HCT116 (cell line): ENCODE data around the gene SEM1. TPM values are rescaled to one million over a fixed set of nuclear protein-coding genes. Genes with fewer than 3 reads are reported as not detected.

Experiments used
- ATAC-seq: fragments of 200-7000 bp; cut with Tn5 transposase; 2 replicates; pipeline ENCODE4 v1.9.1; 2020; ENCODE audit warnings: mild to moderate bottlenecking, moderate library complexity
- BruUV-seq: library from RNA; stranded (reverse); fragments of 400-500 nt; replicated peaks from 2 replicates; lab custom pipeline; 2021; lab: Mats Ljungman, UMichigan
- CTCF ChIA-PET: fragments of 300-600 bp; sonication (Branson Sonifier 250); formaldehyde crosslinking; loops from one replicate; lab custom pipeline; 2021; ENCODE audit warnings: antibody characterized with exemption; lab: Charles Lee
- POLR2A ChIA-PET: fragments of 300-600, 350-600 bp; sonication (Branson Sonifier 250); formaldehyde crosslinking; loops from one replicate; lab custom pipeline; 2021; ENCODE audit warnings: antibody characterized with exemption; lab: Charles Lee
- RAD21 ChIA-PET, 2 experiments: fragments of 300-600 bp; sonication (Branson Sonifier 250); formaldehyde crosslinking; loops; one replicate each; lab custom pipeline; 2023; ENCODE audit warnings: low total read pairs in 2 of 2; ENCODE audit not compliant: uncharacterized antibody in 2 of 2, unreplicated experiment in 2 of 2, low non-redundant PET in 1 of 2; lab: Charles Lee
- DNase-seq: peaks from one replicate; pipeline ENCODE4 v3.0.0-alpha.2; 2010; ENCODE audit warnings: low read depth, low spot score
- H2AFZ ChIP-seq: fragments of 200-600 bp; shearing (Covaris generic), sonication (generic); 2 replicates; pipeline ENCODE4 v1.6.1; 2017; ENCODE audit warnings: low read depth, mixed run types, mixed read lengths, antibody characterized with exemption, low read length; ENCODE audit not compliant: poor library complexity, severe bottlenecking
- H3K27ac ChIP-seq: 2 replicates; pipeline ENCODE4 v1.5.1; 2012; ENCODE audit warnings: low read depth, low read length
- H3K27me3 ChIP-seq: fragments of 200-600 bp; sonication (generic); 2 replicates; pipeline ENCODE4 v1.6.1; 2016; ENCODE audit warnings: mixed run types, low read length, mixed read lengths; ENCODE audit not compliant: insufficient read depth
- H3K36me3 ChIP-seq, 2 experiments: fragments of 200-500 bp in 1 of 2; fragments of 200-600 bp in 1 of 2; sonication (Bioruptor generic) in 1 of 2; sonication (generic) in 1 of 2; 2 replicates each; pipeline versions ENCODE4 v1.5.1 to v1.6.1; 2014 to 2016; ENCODE audit warnings: low read length in 2 of 2, inconsistent platforms in 1 of 2, mixed read lengths in 1 of 2, mixed run types in 1 of 2; ENCODE audit not compliant: insufficient read depth in 2 of 2, control insufficient read depth in 1 of 2
- H3K4me1 ChIP-seq, 2 experiments: fragments of 200-600 bp in 1 of 2; sonication (generic) in 1 of 2; 2 replicates each; pipeline versions ENCODE4 v1.5.1 to v1.6.1; 2012 to 2017; ENCODE audit warnings: low read length in 2 of 2, inconsistent platforms in 1 of 2, mild to moderate bottlenecking in 1 of 2, mixed read lengths in 1 of 2, mixed run types in 1 of 2, moderate library complexity in 1 of 2; ENCODE audit not compliant: insufficient read depth in 2 of 2, control insufficient read depth in 1 of 2
- H3K4me2 ChIP-seq: fragments of 200-600 bp; sonication (generic); 2 replicates; pipeline ENCODE4 v1.6.1; 2017; ENCODE audit warnings: mixed run types, low read length, mixed read lengths
- H3K4me3 ChIP-seq, 2 experiments: fragments of 200-600 bp in 1 of 2; sonication (generic) in 1 of 2; replicated peaks in 1 of 2; 2 replicates each; pipeline ENCODE4 v1.5.1; 2011 to 2016; ENCODE audit warnings: low read length in 2 of 2, control low read depth in 1 of 2, low read depth in 1 of 2, mild to moderate bottlenecking in 1 of 2, mixed read lengths in 1 of 2, mixed run types in 1 of 2
- H3K79me2 ChIP-seq: fragments of 200-600 bp; sonication (generic); 2 replicates; pipeline ENCODE4 v1.6.1; 2017; ENCODE audit warnings: mild to moderate bottlenecking, mixed run types, low read length, moderate library complexity, mixed read lengths; ENCODE audit not compliant: insufficient read depth
- H3K9ac ChIP-seq: fragments of 200-600 bp; sonication (generic); 2 replicates; pipeline ENCODE4 v1.6.1; 2016; ENCODE audit warnings: low read length, mixed read lengths
- H3K9me2 ChIP-seq: fragments of 200-600 bp; sonication (generic), shearing (Covaris generic); 2 replicates; pipeline ENCODE4 v1.6.1; 2017; ENCODE audit warnings: mixed run types, mild to moderate bottlenecking, moderate library complexity; ENCODE audit not compliant: insufficient read depth
- H3K9me3 ChIP-seq, 2 experiments: fragments of 200-500 bp in 1 of 2; fragments of 200-600 bp in 1 of 2; sonication (Bioruptor generic) in 1 of 2; sonication (generic) in 1 of 2; 2 replicates each; pipeline ENCODE4 v1.6.1; 2014 to 2017; ENCODE audit warnings: low read length in 2 of 2, mixed read lengths in 2 of 2, inconsistent platforms in 1 of 2, low read depth in 1 of 2, mild to moderate bottlenecking in 1 of 2, mixed run types in 1 of 2, moderate library complexity in 1 of 2; ENCODE audit not compliant: control insufficient read depth in 1 of 2, insufficient read depth in 1 of 2
- H4K20me1 ChIP-seq: fragments of 200-600 bp; sonication (generic), shearing (Covaris generic); 2 replicates; pipeline ENCODE4 v1.6.1; 2017; ENCODE audit warnings: mixed run types, mild to moderate bottlenecking, moderate library complexity; ENCODE audit not compliant: insufficient read depth
- ATF3 ChIP-seq: IDR thresholded peaks from 2 replicates; pipeline ENCODE4 v1.6.1; 2012
- CBX3 ChIP-seq: IDR thresholded peaks from 2 replicates; pipeline ENCODE4 v1.6.1; 2012; ENCODE audit warnings: low read depth
- CEBPB ChIP-seq: IDR thresholded peaks from 2 replicates; pipeline ENCODE4 v1.6.1; 2012; ENCODE audit warnings: low read depth
- CTCF ChIP-seq, 3 experiments: fragments of 200-600 bp in 1 of 3; sonication (generic) in 1 of 3; IDR thresholded peaks in 2 of 3; conservative IDR thresholded peaks in 1 of 3; 2 replicates each; pipeline ENCODE4 v1.5.1; 2012 to 2017; ENCODE audit warnings: low read depth in 2 of 3, low read length in 2 of 3, antibody characterized with exemption in 1 of 3, borderline replicate concordance in 1 of 3, control low read depth in 1 of 3, mild to moderate bottlenecking in 1 of 3, mixed read lengths in 1 of 3, mixed run types in 1 of 3, moderate library complexity in 1 of 3; ENCODE audit not compliant: insufficient read depth in 1 of 3
- EGR1 ChIP-seq: IDR thresholded peaks from 2 replicates; pipeline ENCODE4 v1.6.1; 2012; ENCODE audit warnings: low read depth
- EZH2 ChIP-seq: fragments of 200-600 bp; sonication (generic); IDR thresholded peaks from 2 replicates; pipeline ENCODE4 v1.6.1; 2017; ENCODE audit warnings: antibody characterized with exemption, mixed run types
- EZH2phosphoT487 ChIP-seq: fragments of 200-600 bp; IDR thresholded peaks from 2 replicates; pipeline ENCODE4 v1.6.1; 2018; ENCODE audit warnings: antibody characterized with exemption, borderline replicate concordance
- FOSL1 ChIP-seq: IDR thresholded peaks from 2 replicates; pipeline ENCODE4 v1.6.1; 2012; ENCODE audit warnings: low read depth
- JUND ChIP-seq: IDR thresholded peaks from 2 replicates; pipeline ENCODE4 v1.6.1; 2012
- MAX ChIP-seq: IDR thresholded peaks from 2 replicates; pipeline ENCODE4 v1.6.1; 2012
- POLR2A ChIP-seq: IDR thresholded peaks from 2 replicates; pipeline ENCODE4 v1.7.0; 2011; ENCODE audit warnings: borderline replicate concordance; ENCODE audit not compliant: insufficient read depth, insufficient read length; ENCODE audit errors: extremely low read depth
- POLR2AphosphoS5 ChIP-seq: IDR thresholded peaks from 2 replicates; pipeline ENCODE4 v1.6.1; 2011; ENCODE audit warnings: mild to moderate bottlenecking, low read depth, low read length, moderate library complexity
- RAD21 ChIP-seq: IDR thresholded peaks from 2 replicates; pipeline ENCODE4 v1.6.1; 2012; ENCODE audit warnings: low read depth, mild to moderate bottlenecking
- REST ChIP-seq: IDR thresholded peaks from 2 replicates; pipeline ENCODE4 v1.6.1; 2012; ENCODE audit warnings: low read depth
- SP1 ChIP-seq: IDR thresholded peaks from 2 replicates; pipeline ENCODE4 v1.6.1; 2012; ENCODE audit warnings: low read depth
- SRF ChIP-seq: IDR thresholded peaks from 2 replicates; pipeline ENCODE4 v1.6.1; 2012; ENCODE audit warnings: low read depth
- YY1 ChIP-seq: IDR thresholded peaks from 2 replicates; pipeline ENCODE4 v1.6.1; 2011; ENCODE audit warnings: low read length, low read depth, moderate library complexity, mild to moderate bottlenecking; ENCODE audit not compliant: insufficient replicate concordance; ENCODE audit errors: extremely low read depth
- ZBTB33 ChIP-seq: IDR thresholded peaks from 2 replicates; pipeline ENCODE4 v1.6.1; 2011; ENCODE audit warnings: mild to moderate bottlenecking, low read length, moderate library complexity; ENCODE audit not compliant: insufficient replicate concordance; ENCODE audit errors: extremely low read depth
- ZFX ChIP-seq: fragments of 450-650 bp; IDR thresholded peaks from 2 replicates; pipeline ENCODE4 v1.6.1; 2017
- intact Hi-C: fragments of 100-400 bp; cut with micrococcal nuclease; formaldehyde crosslinking; loops from 2 replicates; pipeline ENCODE4 v1.10.0; 2022
- total RNA-seq: library from RNA; stranded (reverse); gene quantifications from one replicate; pipeline ENCODE4 v1.2.1, GENCODE V29; 2021; ENCODE audit not compliant: unreplicated experiment

The SEM1 gene
- total RNA-seq, 1 experiment from 2014 or later, result 45.7 TPM

- no peak overlapping the region for H3K4me2 ChIP-seq
- H3K79me2 ChIP-seq, result peaks cover 84% of the 10 kb centered on the region
- H3K27me3 ChIP-seq, result no peaks in the 10 kb centered on the region
- RAD21 ChIA-PET, result no interaction called here
- BruUV-seq, result no TSS peak
- H3K4me3 ChIP-seq, result no peak overlapping the region
- peaks cover 18% of the 10 kb centered on the region for H4K20me1 ChIP-seq
- peaks cover 4 to 9% of the 10 kb centered on the region in 2 experiments; a peak in 3 of 4 replicates for H3K36me3 ChIP-seq
- ATAC-seq (no peak), DNase-seq (no peak)
- no peak for TF ChIP-seq EGR1
- no peak for TF ChIP-seq EZH2
- no peak for TF ChIP-seq FOSL1
- no peak for TF ChIP-seq MAX
- no peak for TF ChIP-seq CTCF (IDR thresholded peaks at IDR 0.05 in 2 of 3, conservative IDR thresholded peaks at IDR 0.05 in 1 of 3; ENCODE audit: borderline replicate concordance in 1 of 3, insufficient read depth in 1 of 3, low read depth in 2 of 3, low read length in 2 of 3)
- TF ChIP-seq SP1, result no peak
- TF ChIP-seq POLR2A, result no peak
- TF ChIP-seq SRF, result no peak
- no peak for TF ChIP-seq CEBPB
- TF ChIP-seq ZFX, result no peak
- TF ChIP-seq REST, result no peak
- TF ChIP-seq POLR2AphosphoS5, result no peak
- TF ChIP-seq YY1, result no peak
- TF ChIP-seq EZH2phosphoT487, result no peak
- TF ChIP-seq ATF3, result no peak
- no peak for TF ChIP-seq JUND
- TF ChIP-seq ZBTB33, result no peak
- TF ChIP-seq RAD21, result no peak
- no peak for TF ChIP-seq CBX3
- no peak overlapping the region for H2AFZ ChIP-seq
- no peaks in the 10 kb centered on the region for H3K4me1 ChIP-seq
- no peak overlapping the region for H3K27ac ChIP-seq
- H3K9me2 ChIP-seq, result no peaks in the 10 kb centered on the region; the same call in 1 of the 2 replicates
- CTCF ChIA-PET, result no interaction called here
- intact Hi-C loops, result no loop called here
- POLR2A ChIA-PET, result no interaction called here
- H3K9me3 ChIP-seq, result no peaks in the 10 kb centered on the region
- H3K9ac ChIP-seq, result no peak overlapping the region
These were observed 20.2 kb downstream of the SEM1 start for GRCh38 chr7:96689414-96689813.
